Right atrium auricular region (tissue), 2 donors: ENCODE results near the gene CEACAM21. TPM values are rescaled to one million over a fixed set of nuclear protein-coding genes. Genes with fewer than 3 reads are reported as not detected.
A peak's percentile ranks its signal among the peaks of the same experiment; 100 is the strongest.

Experiments used
- DNase-seq: peaks from one replicate; pipeline ENCODE4 v3.0.0-alpha.2; 2019; ENCODE audit warnings: low spot score
- H3K27ac ChIP-seq, 2 donors: fragments of 200-600 bp; sonication (generic); 1 replicate in 1 of 2; 2 replicates in 1 of 2; pipeline ENCODE4 v1.5.1; 2016 to 2019
- H3K27me3 ChIP-seq, 2 donors: fragments of 200-600 bp; sonication (generic); one replicate each; pipeline versions ENCODE4 v1.5.1 to v1.6.0; 2017 to 2019
- H3K36me3 ChIP-seq: fragments of 200-600 bp; sonication (generic); one replicate; pipeline ENCODE4 v1.5.1; 2016
- H3K4me1 ChIP-seq, 2 donors: fragments of 200-600 bp; sonication (generic); one replicate each; pipeline versions ENCODE4 v1.5.1 to v1.6.0; 2017 to 2019
- H3K4me3 ChIP-seq, 2 donors: fragments of 200-600 bp; sonication (generic); 1 replicate in 1 of 2; 2 replicates in 1 of 2; pipeline ENCODE4 v1.5.1; 2017 to 2019; ENCODE audit warnings: mild to moderate bottlenecking in 1 of 2, moderate library complexity in 1 of 2
- H3K9me3 ChIP-seq, 2 donors: fragments of 200-600 bp; sonication (generic); one replicate each; pipeline ENCODE4 v1.5.1; 2019
- CTCF ChIP-seq, 2 donors: fragments of 200-600 bp; sonication (generic); IDR thresholded peaks; one replicate each; pipeline ENCODE4 v1.5.1; 2019; ENCODE audit warnings: antibody characterized with exemption in 2 of 2
- total RNA-seq, 2 donors: library from RNA; depleted of rRNA; stranded (reverse); fragments of >200 nt; gene quantifications; one replicate each; pipeline ENCODE4 v1.1.0, GENCODE V29; 2016

CEACAM21 gene
- total RNA-seq, 2 donors from 2014 or later: 1.3 TPM; not detected in 1

- no peaks in the 10 kb centered on the region for H3K36me3 ChIP-seq
- no peak overlapping the region for H3K27ac ChIP-seq
- H3K9me3 ChIP-seq: peaks cover 0 to 15% of the 10 kb centered on the region in 2 donors
- H3K27me3 ChIP-seq: no peaks in the 10 kb centered on the region
- H3K4me1 ChIP-seq: no peaks in the 10 kb centered on the region
- no peak for DNase-seq
- TF ChIP-seq CTCF (IDR thresholded peaks at IDR 0.05): no peak
- no peak overlapping the region for H3K4me3 ChIP-seq
Measured at GRCh38 chr19:41584931-41585330, 9.0 kb downstream of the CEACAM21 start.

- no peak overlapping the region for H3K4me3 ChIP-seq
- no peak for TF ChIP-seq CTCF (IDR thresholded peaks at IDR 0.05)
- peaks cover 0 to 10% of the 10 kb centered on the region in 2 donors for H3K9me3 ChIP-seq
- H3K27me3 ChIP-seq: no peaks in the 10 kb centered on the region
- H3K36me3 ChIP-seq: no peaks in the 10 kb centered on the region
- no peak for DNase-seq
- H3K4me1 ChIP-seq: no peaks in the 10 kb centered on the region
- no peak overlapping the region for H3K27ac ChIP-seq
Measured at GRCh38 chr19:41586064-41586463, 10.1 kb downstream of the CEACAM21 start.

GRCh38 chr19:41587101-41587837, 11.3 kb downstream of the CEACAM21 start:
- no peaks in the 10 kb centered on the region for H3K27me3 ChIP-seq
- TF ChIP-seq CTCF (IDR thresholded peaks at IDR 0.05): no peak
- peak; percentile 36 for DNase-seq
- no peaks in the 10 kb centered on the region for H3K36me3 ChIP-seq
- H3K27ac ChIP-seq: no peak overlapping the region
- no peak overlapping the region for H3K4me3 ChIP-seq
- peaks cover 0 to 4% of the 10 kb centered on the region in 2 donors for H3K9me3 ChIP-seq
- no peaks in the 10 kb centered on the region for H3K4me1 ChIP-seq

- no peak for TF ChIP-seq CTCF (IDR thresholded peaks at IDR 0.05)
- Histone ChIP-seq H3K36me3 (no peaks in the 10 kb centered on the region), H3K27ac (no peak overlapping the region), H3K4me1 (no peaks in the 10 kb centered on the region), H3K27me3 (no peaks in the 10 kb centered on the region), H3K4me3 (no peak overlapping the region), H3K9me3 (no peaks in the 10 kb centered on the region)
- no peak for DNase-seq
Measured at GRCh38 chr19:41587838-41588210, 11.9 kb downstream of the CEACAM21 start.

DNA sequence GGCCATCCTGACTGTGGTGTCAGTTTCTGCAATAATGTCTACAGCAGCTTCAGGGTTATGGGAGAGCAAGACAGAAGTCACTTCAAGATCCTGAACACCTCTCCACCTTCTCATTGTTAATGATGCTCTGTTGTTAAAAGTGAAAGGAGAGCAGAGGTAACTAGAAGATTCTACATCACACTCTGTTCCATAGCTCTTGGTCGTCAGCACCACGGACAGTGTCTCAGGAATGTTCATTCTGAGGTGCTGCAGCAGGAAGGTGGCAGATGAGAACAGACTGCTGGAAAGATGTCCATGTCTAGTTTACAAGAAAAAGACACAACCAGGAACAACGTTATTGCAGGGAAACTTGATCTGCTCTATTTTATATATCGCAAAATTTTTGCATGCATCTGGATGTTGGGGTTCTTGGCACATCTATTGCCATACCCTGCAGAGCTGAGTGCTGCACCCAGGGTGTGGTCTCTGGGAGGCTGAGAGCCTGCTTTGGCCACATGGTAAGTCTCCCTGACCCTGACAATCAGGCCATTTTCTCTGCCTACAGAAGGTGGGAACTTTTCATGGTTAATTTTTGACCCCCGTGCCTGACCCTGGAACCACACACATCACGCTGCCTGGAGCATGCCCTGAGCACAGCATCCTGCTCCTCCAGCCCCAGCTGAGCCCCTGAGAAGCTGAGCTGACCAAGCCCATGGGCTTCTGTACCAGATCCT, 12.7 kb downstream of the CEACAM21 start:
- H3K4me3 ChIP-seq: no peak overlapping the region
- H3K27ac ChIP-seq: no peak overlapping the region
- no peak for TF ChIP-seq CTCF (IDR thresholded peaks at IDR 0.05)
- H3K9me3 ChIP-seq: peaks cover 0 to 5% of the 10 kb centered on the region in 2 donors
- no peak for DNase-seq
- no peaks in the 10 kb centered on the region for H3K27me3 ChIP-seq
- no peaks in the 10 kb centered on the region for H3K36me3 ChIP-seq
- H3K4me1 ChIP-seq: no peaks in the 10 kb centered on the region
